ENCODE measurements around the gene KIRREL2. TPM values are rescaled to one million over a fixed set of nuclear protein-coding genes. Genes with fewer than 3 reads are reported as not detected.
A peak's percentile ranks its signal among the peaks of the same experiment; 100 is the strongest.

Gene KIRREL2
- total RNA-seq, 1 experiment from 2014 or later: 5.0 TPM

- Histone ChIP-seq H3K27ac (ENCODE audit: low read length) (no peak overlapping the region), H3K9me3 (ENCODE audit: control insufficient read depth, insufficient read depth, low read depth, low read length) (no peaks in the 10 kb centered on the region), H3K4me3 (ENCODE audit: low read depth in 2 of 2, low read length in 2 of 2) (no peak overlapping the region), H3K36me3 (ENCODE audit: control insufficient read depth, insufficient read depth, low read length) (no peaks in the 10 kb centered on the region), H3K4me1 (ENCODE audit: control insufficient read depth, insufficient read depth, low read length) (no peaks in the 10 kb centered on the region), H3K27me3 (ENCODE audit: control insufficient read depth, insufficient read depth, low read length) (no peaks in the 10 kb centered on the region)
- in situ Hi-C loops (cut with HindIII; ENCODE audit: low pct_unique_long_range_greater_than_20kb, low sequenced_read_pairs): no loop called here
- ChIA-PET CTCF (no interaction called here), POLR2A (interaction anchor here (0.6 to 1.0 kb wide), 2 partner anchors 75 to 93 kb away, joined by 3 to 4 read pairs; no protein-coding TSS in a partner anchor)
- intact Hi-C loops (cut with micrococcal nuclease; ENCODE audit: unreplicated experiment): no loop called here
- BruUV-seq (replicated peaks): no TSS peak
- TF ChIP-seq SIN3A (IDR thresholded peaks at IDR 0.05; ENCODE audit: borderline replicate concordance, insufficient read depth, low read depth, low read length) (no peak), POLR2AphosphoS5 (IDR thresholded peaks at IDR 0.05; ENCODE audit: low read depth, low read length) (no peak), CTCF (IDR thresholded peaks at IDR 0.05) (no peak), REST (IDR thresholded peaks at IDR 0.05; ENCODE audit: insufficient read depth in 1 of 2, low read depth in 2 of 2, low read length in 1 of 2) (no peak), TCF7L2 (IDR thresholded peaks at IDR 0.05; ENCODE audit: low read depth, low read length) (no peak)
- ATAC-seq: peak; percentile 41; the same call in 1 of the 2 replicates
- no peak for DNase-seq (ENCODE audit: low read depth, low spot score)
Measured at GRCh38 chr19:35811317-35812219, 45.1 kb upstream of the KIRREL2 start.

- ChIA-PET POLR2A (interaction anchor here (0.6 to 1.0 kb wide), 2 partner anchors 74 to 94 kb away, joined by 3 to 4 read pairs; no protein-coding TSS in a partner anchor), CTCF (interaction anchor here (0.8 kb wide), 1 partner anchor 38 kb away, joined by 4 read pairs; no protein-coding TSS in a partner anchor)
- intact Hi-C loops (cut with micrococcal nuclease; ENCODE audit: unreplicated experiment): no loop called here
- no peaks in the 10 kb centered on the region for H3K9me3 ChIP-seq (ENCODE audit: control insufficient read depth, insufficient read depth, low read depth, low read length)
- H3K36me3 ChIP-seq (ENCODE audit: control insufficient read depth, insufficient read depth, low read length): no peaks in the 10 kb centered on the region
- H3K27me3 ChIP-seq (ENCODE audit: control insufficient read depth, insufficient read depth, low read length): no peaks in the 10 kb centered on the region
- ATAC-seq: peak; percentile 53
- no TSS peak for BruUV-seq (replicated peaks)
- no peak for DNase-seq (ENCODE audit: low read depth, low spot score)
- in situ Hi-C loops (cut with HindIII; ENCODE audit: low pct_unique_long_range_greater_than_20kb, low sequenced_read_pairs): no loop called here
- H3K27ac ChIP-seq (ENCODE audit: low read length): no peak within 1 kb of the TSS
- no peak for TF ChIP-seq TCF7L2 (IDR thresholded peaks at IDR 0.05; ENCODE audit: low read depth, low read length)
- no peak for TF ChIP-seq REST (IDR thresholded peaks at IDR 0.05; ENCODE audit: insufficient read depth in 1 of 2, low read depth in 2 of 2, low read length in 1 of 2)
- TF ChIP-seq POLR2AphosphoS5 (IDR thresholded peaks at IDR 0.05; ENCODE audit: low read depth, low read length): no peak
- no peak for TF ChIP-seq CTCF (IDR thresholded peaks at IDR 0.05)
- no peak for TF ChIP-seq SIN3A (IDR thresholded peaks at IDR 0.05; ENCODE audit: borderline replicate concordance, insufficient read depth, low read depth, low read length)
- no peaks in the 10 kb centered on the region for H3K4me1 ChIP-seq (ENCODE audit: control insufficient read depth, insufficient read depth, low read length)
- H3K4me3 ChIP-seq (ENCODE audit: low read depth in 2 of 2, low read length in 2 of 2): no peak within 1 kb of the TSS
Measured at GRCh38 chr19:35812220-35813042, 44.3 kb upstream of the KIRREL2 start, which contains the start of gene PRODH2. Gene PRODH2, minus strand, starts transcription at chr19:35812845. Its CDS starts 40 bp downstream, at chr19:35812805.
